Endothelial cell of umbilical vein (primary cell): ENCODE measurements around the gene ATP9B.

Experiments
- POLR2A ChIP-seq: IDR thresholded peaks from 2 replicates; pipeline ENCODE4 v1.6.1; 2012; ENCODE audit warnings: low read depth, mild to moderate bottlenecking, control low read depth, low read length
- TF ChIP-seq, protein P1 (sequence below), 2 donors: IDR thresholded peaks; 1 replicate in 1 of 2; 2 replicates in 1 of 2; pipeline ENCODE4 v1.5.1; 2011; ENCODE audit warnings: low read length in 2 of 2, mild to moderate bottlenecking in 2 of 2, moderate library complexity in 2 of 2, control low read depth in 1 of 2, inconsistent platforms in 1 of 2, low read depth in 1 of 2; ENCODE audit not compliant: insufficient read depth in 1 of 2; ENCODE audit errors: extremely low read depth in 1 of 2

DNA sequence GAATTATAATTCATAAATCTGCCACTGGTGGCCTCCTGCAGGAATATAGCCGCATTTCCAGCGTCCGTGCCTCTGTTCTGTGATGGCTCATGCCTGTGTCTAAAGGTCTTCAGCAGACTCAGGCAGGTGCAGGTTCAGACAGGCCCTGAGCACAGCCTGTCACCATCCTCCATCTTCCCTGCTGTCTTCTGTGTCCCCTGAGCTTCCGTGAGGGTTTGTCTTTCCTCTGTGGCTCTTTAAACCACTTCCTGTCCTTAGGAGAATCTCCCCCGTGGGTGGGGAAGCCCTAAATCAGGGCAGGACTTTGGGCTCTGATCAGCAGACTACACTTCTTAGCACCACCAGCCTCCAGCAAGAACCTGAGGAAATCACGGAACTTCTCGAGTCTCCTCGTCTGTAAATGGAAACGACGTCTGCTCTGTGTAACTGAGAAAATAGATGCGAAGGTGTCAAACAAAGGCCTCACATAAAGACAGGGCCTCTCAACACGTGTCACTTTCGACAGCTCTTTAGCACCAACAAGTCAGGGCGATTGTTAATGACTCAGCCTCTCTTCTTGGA, 302.4 kb downstream of the ATP9B start:
- TF ChIP-seq, protein P1, sequence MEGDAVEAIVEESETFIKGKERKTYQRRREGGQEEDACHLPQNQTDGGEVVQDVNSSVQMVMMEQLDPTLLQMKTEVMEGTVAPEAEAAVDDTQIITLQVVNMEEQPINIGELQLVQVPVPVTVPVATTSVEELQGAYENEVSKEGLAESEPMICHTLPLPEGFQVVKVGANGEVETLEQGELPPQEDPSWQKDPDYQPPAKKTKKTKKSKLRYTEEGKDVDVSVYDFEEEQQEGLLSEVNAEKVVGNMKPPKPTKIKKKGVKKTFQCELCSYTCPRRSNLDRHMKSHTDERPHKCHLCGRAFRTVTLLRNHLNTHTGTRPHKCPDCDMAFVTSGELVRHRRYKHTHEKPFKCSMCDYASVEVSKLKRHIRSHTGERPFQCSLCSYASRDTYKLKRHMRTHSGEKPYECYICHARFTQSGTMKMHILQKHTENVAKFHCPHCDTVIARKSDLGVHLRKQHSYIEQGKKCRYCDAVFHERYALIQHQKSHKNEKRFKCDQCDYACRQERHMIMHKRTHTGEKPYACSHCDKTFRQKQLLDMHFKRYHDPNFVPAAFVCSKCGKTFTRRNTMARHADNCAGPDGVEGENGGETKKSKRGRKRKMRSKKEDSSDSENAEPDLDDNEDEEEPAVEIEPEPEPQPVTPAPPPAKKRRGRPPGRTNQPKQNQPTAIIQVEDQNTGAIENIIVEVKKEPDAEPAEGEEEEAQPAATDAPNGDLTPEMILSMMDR (IDR thresholded peaks at IDR 0.05; ENCODE audit: extremely low read depth in 1 of 2, insufficient read depth in 1 of 2, low read depth in 1 of 2, low read length in 2 of 2): no peak
- no peak for TF ChIP-seq POLR2A
